ENCODE data around the gene AGO4. TPM values are rescaled to one million over a fixed set of nuclear protein-coding genes. Genes with fewer than 3 reads are reported as not detected.

Gene AGO4
- total and polyA plus RNA-seq, 2 of the 4 experiments (the other 2 are of a cell fraction), result 8.2 to 9.2 TPM

GRCh38 chr1:35832276-35832905, 24.6 kb downstream of the AGO4 start:
- no peak for ATAC-seq (ENCODE audit: low read depth)
- H2BK20ac ChIP-seq (ENCODE audit: low read depth, low read length), result no peak overlapping the region
- H3K14ac ChIP-seq (replicated peaks; ENCODE audit: low read depth, low read length), result no peak overlapping the region
- TF ChIP-seq BHLHE40 (IDR thresholded peaks at IDR 0.05; ENCODE audit: low read depth, low read length) (no peak), MAFK (IDR thresholded peaks at IDR 0.05; ENCODE audit: low read depth, low read length) (no peak), CEBPB (IDR thresholded peaks at IDR 0.05; ENCODE audit: low read depth, low read length) (no peak), ELK1 (IDR thresholded peaks at IDR 0.05; ENCODE audit: borderline replicate concordance, low read depth, low read length) (no peak), MXI1 (IDR thresholded peaks at IDR 0.05; ENCODE audit: borderline replicate concordance, low read depth, low read length) (no peak), RFX5 (IDR thresholded peaks at IDR 0.05; ENCODE audit: low read depth, low read length) (no peak), POLR2A (IDR thresholded peaks at IDR 0.05; ENCODE audit: low read depth, low read length) (no peak), NFE2L2 (IDR thresholded peaks at IDR 0.05; ENCODE audit: low read depth, low read length) (no peak), USF2 (IDR thresholded peaks at IDR 0.05; ENCODE audit: low read depth, low read length) (no peak), CTCF (conservative IDR thresholded peaks at IDR 0.05; ENCODE audit: low read depth, low read length) (no peak), CHD1 (IDR thresholded peaks at IDR 0.05; ENCODE audit: low read depth, low read length) (no peak)
- H4K5ac ChIP-seq (ENCODE audit: low read depth, low read length), result no peak overlapping the region
- no CpG with 5 or more reads among the region's 2 CpGs for WGBS, 2 experiments (ENCODE audit: extremely low coverage in 2 of 2, insufficient read length in 1 of 2)
- no peak overlapping the region for H3K4me3 ChIP-seq (ENCODE audit: insufficient read depth, low read depth, low read length)
- H3K56ac ChIP-seq (ENCODE audit: extremely low read depth, insufficient read depth, low read length), result no peak overlapping the region
- H2BK15ac ChIP-seq (ENCODE audit: low read depth, low read length), result no peak overlapping the region
- ChIA-PET POLR2A (ENCODE audit: unreplicated experiment) (no interaction called here), CTCF (no interaction called here)
- no peak overlapping the region for H2AK5ac ChIP-seq (ENCODE audit: low read depth, low read length)
- intact Hi-C loops (cut with micrococcal nuclease) (no loop called here), dilution Hi-C loops (cut with HindIII; ENCODE audit: low sequenced_read_pairs, unreplicated experiment) (no loop called here), in situ Hi-C loops (cut with MboI; ENCODE audit: low sequenced_read_pairs) (no loop called here)
- no peaks in the 10 kb centered on the region for H4K20me1 ChIP-seq (ENCODE audit: insufficient read depth, low read length)
- H3K27me3 ChIP-seq (ENCODE audit: control insufficient read depth, insufficient read depth, low read length), result no peaks in the 10 kb centered on the region
- no peak overlapping the region for H2AFZ ChIP-seq (replicated peaks; ENCODE audit: low read length, poor library complexity)
- no TSS peak for BruUV-seq (replicated peaks)
- H3K9me3 ChIP-seq (ENCODE audit: control insufficient read depth, insufficient read depth, low read length), result no peaks in the 10 kb centered on the region
- no peaks in the 10 kb centered on the region for H3K9me1 ChIP-seq (ENCODE audit: insufficient read depth, low read length)
- peak; percentile 24 for DNase-seq
- peaks cover 36% of the 10 kb centered on the region for H3K36me3 ChIP-seq (ENCODE audit: control insufficient read depth, insufficient read depth, low read length)
- H3K27ac ChIP-seq (ENCODE audit: insufficient read depth, low read length), result no peak overlapping the region
- H2AK9ac ChIP-seq (replicated peaks; ENCODE audit: low read depth, low read length, poor library complexity), result no peak overlapping the region
- H4K91ac ChIP-seq (ENCODE audit: insufficient read depth, low read depth, low read length), result no peak overlapping the region
- H4K8ac ChIP-seq (ENCODE audit: low read depth in 2 of 2, low read length in 2 of 2), result no peak overlapping the region
- no peak overlapping the region for H3K23ac ChIP-seq (ENCODE audit: low read depth, low read length)
- no peak overlapping the region for H2BK120ac ChIP-seq (ENCODE audit: low read depth, low read length)
- no peak overlapping the region for H2BK5ac ChIP-seq (ENCODE audit: low read depth, low read length, poor library complexity, severe bottlenecking)
- no peak overlapping the region for H3K4ac ChIP-seq (ENCODE audit: low read depth, low read length)
- H3K9ac ChIP-seq (ENCODE audit: low read depth, low read length), result no peak overlapping the region
- H3K4me2 ChIP-seq (ENCODE audit: low read depth, low read length), result no peak overlapping the region
- H3K79me1 ChIP-seq (ENCODE audit: low read depth in 1 of 2, low read length in 2 of 2), result no peaks in the 10 kb centered on the region
- no peak overlapping the region for H3K18ac ChIP-seq (ENCODE audit: low read depth, low read length)
- H3K4me1 ChIP-seq (ENCODE audit: control insufficient read depth, insufficient read depth, low read length), result no peaks in the 10 kb centered on the region

All from IMR-90 (cell line).